IgD-negative memory B cell (primary cell): ENCODE results near the gene AKR1C4. TPM values are rescaled to one million over a fixed set of nuclear protein-coding genes. Genes with fewer than 3 reads are reported as not detected.

Experiments
- H3K27ac Mint-ChIP-seq, 3 donors: one replicate each; pipeline ENCODE4 v1.8.0; 2020 to 2022; ENCODE audit warnings: mild to moderate bottlenecking in 3 of 3, mixed read lengths in 3 of 3, moderate library complexity in 1 of 3
- H3K27me3 Mint-ChIP-seq: one replicate; pipeline ENCODE4 v1.8.0; 2021; ENCODE audit warnings: mixed read lengths
- H3K36me3 Mint-ChIP-seq: one replicate; pipeline ENCODE4 v1.8.0; 2020; ENCODE audit warnings: mild to moderate bottlenecking, mixed read lengths
- H3K4me1 Mint-ChIP-seq, 3 donors: one replicate each; pipeline ENCODE4 v1.8.0; 2020 to 2022; ENCODE audit warnings: mixed read lengths in 3 of 3, mild to moderate bottlenecking in 1 of 3
- H3K4me3 Mint-ChIP-seq, 4 donors: one replicate each; pipeline ENCODE4 v1.8.0; 2020 to 2022; ENCODE audit warnings: mild to moderate bottlenecking in 4 of 4, mixed read lengths in 4 of 4, moderate library complexity in 3 of 4
- H3K9me3 Mint-ChIP-seq, 3 donors: one replicate each; pipeline ENCODE4 v1.8.0; 2020 to 2021; ENCODE audit warnings: mixed read lengths in 3 of 3, mild to moderate bottlenecking in 1 of 3
- polyA plus RNA-seq: library from polyadenylated mRNA; unstranded; fragments of 300-500 nt; fragmentation: Illumina TruSeq; gene quantifications from one replicate; pipeline ENCODE4 v1.2.3, GENCODE V29; 2021

AKR1C4 gene
- polyA plus RNA-seq, 1 donor from 2014 or later: not detected

GRCh38 chr10:5268234-5268633 lies 71.6 kb downstream of the AKR1C4 start:
- Mint-ChIP-seq H3K36me3 (no peaks in the 10 kb centered on the region), H3K27me3 (peaks cover 3% of the 10 kb centered on the region), H3K27ac (no peak overlapping the region), H3K4me1 (no peaks in the 10 kb centered on the region), H3K9me3 (peaks cover 0 to 8% (median 3%) of the 10 kb centered on the region in 3 donors), H3K4me3 (no peak overlapping the region)

Other genes with a start within 250 kb of the AKR1C4 start
- not detected for gene AKR1C1, start 233.4 kb upstream of the AKR1C4 start, polyA plus RNA-seq
- not detected for gene AKR1C2, start 193.0 kb upstream of the AKR1C4 start, polyA plus RNA-seq
- gene AKR1C3, start 102.4 kb upstream of the AKR1C4 start, polyA plus RNA-seq: 1.6 TPM
- not detected for gene AKR1C8, start 11.7 kb upstream of the AKR1C4 start, polyA plus RNA-seq
- not detected for gene UCN3, start 168.1 kb downstream of the AKR1C4 start, polyA plus RNA-seq
- gene TUBAL3, start 208.0 kb downstream of the AKR1C4 start, polyA plus RNA-seq: not detected
- gene NET1, start 215.7 kb downstream of the AKR1C4 start, polyA plus RNA-seq: 3.7 TPM